Effector CD4-positive, alpha-beta T cell (primary cell): ENCODE data around the gene ARHGAP40.
A peak's percentile ranks its signal among the peaks of the same experiment; 100 is the strongest.

Source experiments
- DNase-seq: peaks from one replicate; pipeline ENCODE4 v3.0.0-alpha.2; 2020

The ARHGAP40 gene

GRCh38 chr20:38652995-38653394, 51.4 kb downstream of the ARHGAP40 start:
- DNase-seq, result no peak

GRCh38 chr20:38657390-38657789, 55.8 kb downstream of the ARHGAP40 start:
- DNase-seq, result no peak

DNA sequence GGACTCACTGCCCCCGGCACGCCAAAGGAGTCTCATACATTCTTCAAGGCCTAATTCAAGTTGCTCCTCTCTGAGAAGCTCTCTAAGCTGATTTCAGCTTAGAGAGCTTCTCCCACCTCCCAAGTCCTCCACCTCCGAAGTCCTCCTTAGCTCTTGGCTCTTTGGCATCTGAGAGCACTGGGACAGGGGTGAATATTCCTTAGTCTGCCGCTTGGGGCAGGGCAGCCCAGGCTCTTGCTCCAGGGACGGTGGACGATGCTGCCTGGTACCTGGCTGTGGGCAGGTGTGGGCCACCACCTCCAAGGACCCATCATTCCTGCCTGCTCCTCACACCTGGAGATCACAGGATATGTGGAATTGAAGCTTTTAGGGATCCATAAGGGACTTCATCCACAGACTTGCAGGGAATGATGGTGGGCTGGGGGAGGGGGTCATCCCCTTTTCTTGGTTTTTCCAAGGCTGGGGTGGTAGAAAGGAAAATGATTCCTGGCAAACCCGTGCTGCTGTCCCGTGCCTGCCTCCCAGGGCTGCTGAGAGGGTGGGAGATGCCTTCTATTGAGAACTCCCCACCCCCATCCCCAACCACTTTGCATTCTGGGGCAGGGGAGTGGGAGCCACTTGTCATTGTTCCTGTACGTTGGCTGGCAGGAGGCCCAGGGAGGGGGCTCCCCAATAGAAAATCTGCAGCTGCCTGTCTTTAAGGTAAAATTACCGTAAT, 57.4 kb downstream of the ARHGAP40 start:
- DNase-seq, result peak; percentile 10

- DNase-seq, result no peak
Observed at GRCh38 chr20:38659597-38659880, 57.9 kb downstream of the ARHGAP40 start.

DNA sequence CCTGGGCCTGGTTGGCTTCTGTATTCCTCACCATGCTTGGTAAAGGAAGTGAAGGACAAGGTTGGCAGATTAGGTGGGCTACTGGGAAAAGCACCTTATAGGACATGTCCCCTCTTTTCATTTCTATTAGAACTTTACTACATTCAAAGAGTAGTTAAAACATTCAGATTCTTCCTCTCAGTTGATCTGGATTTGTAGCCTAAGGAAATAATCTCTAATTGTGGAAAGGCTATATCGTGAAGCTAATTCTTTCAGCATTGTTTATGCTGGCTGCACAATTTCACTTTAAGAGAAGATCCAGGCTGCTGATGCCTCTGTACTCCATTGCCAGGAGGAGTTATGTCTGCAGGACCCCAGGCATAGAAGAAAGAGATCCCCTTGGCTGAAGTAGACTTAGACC, 58.8 kb downstream of the ARHGAP40 start:
- no peak for DNase-seq

- DNase-seq, result no peak
Observed at GRCh38 chr20:38663660-38664059, 62.1 kb downstream of the ARHGAP40 start.

- DNase-seq, result no peak
Observed at GRCh38 chr20:38664284-38664683, 62.7 kb downstream of the ARHGAP40 start.

- DNase-seq, result no peak
Observed at GRCh38 chr20:38665094-38665493, 63.5 kb downstream of the ARHGAP40 start.

DNA sequence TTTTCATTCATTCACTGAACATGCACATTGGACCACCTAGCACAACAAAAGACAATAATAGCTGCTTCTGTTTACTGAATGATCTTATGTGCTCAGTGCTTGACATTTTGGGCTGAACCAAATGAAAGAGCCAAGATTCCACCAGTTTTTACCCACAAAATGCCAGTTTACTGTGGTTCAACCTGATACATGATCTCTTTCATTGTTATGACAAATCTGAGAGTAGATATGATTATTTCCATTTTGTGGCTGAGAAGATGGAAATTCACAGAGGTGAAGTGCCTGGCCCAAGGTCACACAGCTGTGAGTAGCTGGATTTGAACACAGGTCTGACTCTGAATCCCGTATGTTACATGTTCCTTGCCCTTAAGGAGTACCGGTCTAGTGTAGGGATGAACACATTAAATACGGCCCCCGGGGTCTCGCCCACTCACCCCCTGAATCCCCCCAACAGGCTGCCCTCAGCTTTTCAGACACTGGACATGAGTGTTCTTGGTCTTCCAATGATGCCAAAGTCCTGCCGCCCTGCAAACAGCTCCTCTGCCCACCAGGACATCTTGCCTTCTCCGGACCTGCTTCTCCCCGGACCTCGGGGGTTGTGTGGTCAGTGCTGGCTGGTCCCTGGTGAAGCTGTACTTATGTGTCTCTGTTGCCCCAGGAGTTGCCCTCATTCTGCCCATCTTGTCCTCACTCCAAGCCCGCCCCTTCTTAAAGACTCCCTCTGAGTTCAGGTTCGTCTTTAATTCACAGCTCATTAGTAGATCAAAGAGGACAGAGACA, 64.1 kb downstream of the ARHGAP40 start:
- no peak for DNase-seq

GRCh38 chr20:38667417-38667956, 65.9 kb downstream of the ARHGAP40 start:
- DNase-seq, result no peak

GRCh38 chr20:38669688-38670087, 68.1 kb downstream of the ARHGAP40 start:
- DNase-seq, result no peak

DNA sequence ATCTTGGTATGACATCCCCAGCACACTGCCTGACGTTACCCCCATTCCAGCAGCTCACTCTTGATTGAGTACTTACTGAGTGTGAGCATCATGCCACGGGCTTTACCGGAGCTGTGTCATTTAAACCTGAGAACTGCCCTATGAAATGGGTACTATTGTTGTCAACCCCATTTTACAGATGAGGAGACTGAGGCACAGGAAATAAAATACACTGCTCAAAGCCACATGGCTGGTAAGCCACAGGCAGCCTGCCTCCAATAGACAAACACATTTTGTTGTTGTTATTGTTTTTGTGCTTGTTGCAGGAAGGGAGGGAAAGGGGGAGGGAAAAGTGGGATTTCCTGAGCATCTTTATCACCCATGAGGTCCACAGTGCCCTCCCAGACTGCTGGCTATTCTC, 69.2 kb downstream of the ARHGAP40 start:
- DNase-seq, result no peak

- no peak for DNase-seq
Observed at GRCh38 chr20:38671186-38671585, 69.6 kb downstream of the ARHGAP40 start.

DNA sequence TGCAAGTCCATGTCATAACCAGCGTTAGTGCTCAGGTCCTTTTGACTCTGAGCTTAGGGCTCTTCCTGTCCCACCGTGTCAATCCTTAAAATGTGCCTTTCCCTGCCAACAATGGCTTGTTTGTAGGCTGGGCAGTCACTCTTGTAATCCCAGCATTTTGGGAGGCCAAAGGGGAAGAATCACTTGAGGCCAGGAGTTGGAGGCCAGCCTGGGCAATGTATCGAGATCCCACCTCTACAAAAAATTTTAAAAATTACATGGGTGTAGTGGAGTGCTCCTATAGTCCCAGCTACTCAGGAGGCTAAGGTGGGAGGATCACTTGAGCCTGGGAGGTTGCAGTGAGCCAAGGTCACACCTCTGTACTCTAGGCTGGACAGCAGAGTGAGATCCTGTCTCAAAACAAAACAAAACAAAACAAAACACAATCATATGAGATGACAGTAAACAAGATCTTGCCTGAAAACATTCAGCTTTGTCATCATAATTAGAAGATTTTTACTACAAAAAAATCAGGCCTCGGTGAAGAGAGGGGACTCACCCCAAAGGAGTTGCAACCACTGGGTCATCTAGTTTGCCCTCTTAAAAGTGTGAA, 70.2 kb downstream of the ARHGAP40 start:
- no peak for DNase-seq

DNA sequence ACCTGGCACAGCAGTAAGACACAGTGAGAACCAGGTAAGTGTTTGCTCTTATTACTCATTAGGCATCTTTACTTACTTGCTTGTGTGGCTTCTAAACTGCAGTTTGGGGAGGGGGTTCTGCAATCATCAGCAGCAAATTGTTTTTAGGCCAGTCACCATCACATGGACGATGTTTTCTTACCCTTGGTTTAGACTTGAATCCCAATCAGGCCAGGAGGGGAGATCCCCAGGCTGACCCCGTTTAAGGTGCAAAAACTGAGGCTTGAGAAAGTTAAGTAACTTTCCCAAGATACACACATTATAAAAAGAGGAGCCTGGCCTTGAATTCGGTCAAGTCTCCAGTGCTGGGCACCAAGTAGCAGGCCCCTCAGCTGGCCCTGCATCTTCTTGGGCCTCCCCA, 70.9 kb downstream of the ARHGAP40 start:
- no peak for DNase-seq

- DNase-seq, result no peak
Observed at GRCh38 chr20:38673261-38673660, 71.7 kb downstream of the ARHGAP40 start.

GRCh38 chr20:38673725-38674091, 72.1 kb downstream of the ARHGAP40 start:
- no peak for DNase-seq

DNA sequence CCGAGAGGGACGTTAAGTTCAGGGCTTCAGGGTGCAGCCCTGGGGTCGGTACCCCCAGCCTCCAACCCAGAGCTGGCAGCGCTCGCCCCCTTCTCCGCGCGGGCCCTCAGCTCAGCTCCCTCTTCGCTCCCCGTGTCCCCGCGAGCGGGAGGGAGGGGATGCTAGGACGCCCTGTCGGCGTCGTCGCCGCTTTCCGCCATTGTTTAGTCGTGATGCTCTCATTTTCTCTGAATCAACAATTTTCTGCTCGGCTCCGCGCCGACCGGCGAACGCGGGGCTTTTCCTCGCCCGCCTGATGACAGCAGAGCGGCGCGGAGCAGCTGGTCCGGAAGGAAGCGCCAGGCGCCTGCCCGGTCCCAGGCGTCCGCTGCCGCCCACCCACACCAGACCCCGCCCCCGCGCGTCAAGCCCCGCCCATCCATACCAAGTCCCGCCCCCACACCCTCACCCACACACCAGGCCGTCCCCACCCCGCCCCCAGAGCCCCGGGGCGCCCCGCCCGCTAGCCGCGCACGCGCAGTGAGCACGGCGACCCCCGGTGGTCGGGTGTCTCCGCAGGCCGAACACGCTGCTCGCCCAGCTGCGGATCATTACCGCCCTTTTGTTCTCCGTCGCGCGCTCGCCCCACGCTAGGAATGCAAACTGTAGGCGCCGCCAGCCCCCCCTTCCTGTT, 72.6 kb downstream of the ARHGAP40 start:
- peak; percentile 15 for DNase-seq

- DNase-seq, result no peak
Observed at GRCh38 chr20:38674765-38675133, 73.1 kb downstream of the ARHGAP40 start.

GRCh38 chr20:38676576-38676975, 75.0 kb downstream of the ARHGAP40 start:
- DNase-seq, result no peak

DNA sequence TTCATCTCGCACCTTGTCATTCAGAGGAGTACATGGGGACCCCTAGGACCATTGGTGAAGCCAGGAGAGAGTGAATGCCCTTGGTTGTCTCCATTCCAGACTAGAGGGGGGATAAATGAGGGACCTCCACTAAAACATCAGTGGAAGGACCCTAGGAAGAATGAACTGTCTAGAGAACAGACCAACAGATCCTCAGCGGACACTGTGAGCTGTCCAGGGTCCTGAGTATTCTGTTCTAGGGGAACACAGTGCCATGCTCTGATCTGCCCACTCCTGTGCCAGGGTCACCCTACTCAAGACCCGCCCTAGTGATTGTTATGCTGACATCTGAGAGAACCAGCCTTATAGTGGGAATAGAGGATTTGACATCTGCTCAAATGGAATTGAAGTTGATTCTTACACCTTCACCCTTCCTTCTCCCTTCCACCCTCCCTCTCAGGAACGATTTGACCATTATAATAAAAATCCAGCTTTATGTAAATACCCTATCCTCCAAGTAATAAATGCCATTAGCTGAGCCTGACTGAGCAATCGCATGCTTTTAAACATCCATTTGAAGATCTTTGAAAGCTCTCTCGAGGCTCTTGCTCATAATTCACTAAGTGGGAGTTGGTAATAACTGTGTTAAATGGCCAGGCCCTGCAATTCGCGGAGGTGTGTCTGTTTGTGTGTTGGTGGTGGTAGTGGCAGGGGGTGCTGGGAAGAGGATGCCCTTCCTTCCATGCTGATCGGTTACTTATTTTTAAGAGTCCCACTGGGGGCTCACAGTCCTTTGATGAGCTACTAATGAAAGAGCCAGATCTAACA, 79.1 kb downstream of the ARHGAP40 start:
- no peak for DNase-seq

- no peak for DNase-seq
Observed at GRCh38 chr20:38685271-38685670, 83.7 kb downstream of the ARHGAP40 start.
